ENCODE data around the gene ATP5PO.

DNA sequence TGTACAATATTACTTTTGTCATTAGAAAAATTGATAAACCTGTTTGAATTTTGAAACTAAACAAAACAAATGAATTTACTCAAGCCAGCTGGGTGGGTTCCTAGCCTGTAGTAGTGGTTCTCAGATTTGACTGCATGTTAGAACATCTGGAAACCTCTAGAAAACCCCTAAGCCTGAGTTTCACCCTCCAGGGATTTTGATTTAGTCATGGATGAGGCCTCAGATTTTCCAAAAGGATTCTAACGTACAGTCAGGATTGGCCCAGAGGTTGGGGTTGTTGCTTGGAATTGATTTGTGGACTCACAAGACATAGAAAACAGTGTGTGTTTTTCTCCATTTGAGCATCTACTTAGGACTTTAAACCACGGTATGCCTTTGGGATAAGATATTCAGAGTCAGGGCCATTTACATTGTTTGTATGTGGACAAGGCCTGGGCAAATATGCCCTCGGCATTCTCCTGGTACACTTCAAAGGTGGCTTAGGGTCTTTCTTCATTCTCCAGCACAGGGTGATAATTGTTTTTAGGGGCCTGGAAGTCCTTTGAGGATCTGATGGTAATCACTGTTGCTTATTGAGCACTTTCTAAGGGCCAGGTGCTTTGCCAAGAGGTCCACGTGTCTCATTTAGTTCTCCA, 42.6 kb downstream of the ATP5PO start:
- TF ChIP-seq CTCF (IDR thresholded peaks at IDR 0.05) = no peak
- no peak for TF ChIP-seq POLR2A (IDR thresholded peaks at IDR 0.05)
